Bronchial epithelial cell (primary cell): Measurements from ENCODE around the gene GNS. TPM values are rescaled to one million over a fixed set of nuclear protein-coding genes. Genes with fewer than 3 reads are reported as not detected.

Experiments used
- DNase-seq: peaks from one replicate; pipeline ENCODE4 v3.0.0-alpha.2; 2010; ENCODE audit warnings: low read depth
- FAIRE-seq: peaks from 2 replicates; lab custom pipeline; 2011; peaks lifted over from hg19 to GRCh38; lab: Jason Lieb, UNC
- H3K27me3 ChIP-seq: 2 replicates; pipeline ENCODE4 v1.5.1; 2011; ENCODE audit warnings: low read length; ENCODE audit not compliant: control insufficient read depth, insufficient read depth
- H3K36me3 ChIP-seq: 2 replicates; pipeline ENCODE4 v1.5.1; 2011; ENCODE audit warnings: low read length; ENCODE audit not compliant: control insufficient read depth, insufficient read depth
- H3K4me3 ChIP-seq: 2 replicates; pipeline ENCODE4 v1.5.1; 2011; ENCODE audit warnings: mild to moderate bottlenecking, low read depth, low read length, control low read depth
- total RNA-seq: library from RNA; depleted of rRNA; stranded (reverse); fragments of >200 nt; gene quantifications from 2 replicates; pipeline ENCODE4 v1.2.1, GENCODE V29; 2014
- TF ChIP-seq, protein P1 (sequence below): IDR thresholded peaks from 2 replicates; pipeline ENCODE4 v1.5.1; 2011; ENCODE audit warnings: mild to moderate bottlenecking, moderate library complexity, low read length, control low read depth, inconsistent platforms; ENCODE audit not compliant: insufficient read depth, severe bottlenecking

The GNS gene
- total RNA-seq, 1 donor from 2014 or later, result 99.0 TPM

DNA sequence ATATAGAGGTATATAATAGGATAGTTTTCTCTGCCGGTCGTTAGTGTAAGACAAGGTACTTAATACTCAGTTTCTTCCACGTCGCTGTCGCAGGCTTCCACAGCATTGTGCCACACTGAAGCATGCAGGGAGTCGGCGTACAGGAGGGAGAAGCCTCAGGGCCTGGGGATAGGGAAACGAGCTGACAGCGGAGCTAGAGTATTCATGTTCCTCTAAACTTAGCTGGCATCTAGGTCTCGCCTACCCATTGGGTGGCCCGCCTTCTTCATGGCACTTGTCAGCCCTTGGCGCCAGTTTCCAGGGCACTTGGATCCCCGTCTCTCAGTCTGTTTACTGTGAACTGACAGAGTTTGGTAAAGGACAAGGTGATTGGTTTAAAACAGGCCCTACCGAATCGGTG, 73.6 kb downstream of the GNS start:
- no peak for FAIRE-seq
- H3K36me3 ChIP-seq, result peaks cover 3% of the 10 kb centered on the region

GRCh38 chr12:64685050-64685449, 74.2 kb downstream of the GNS start:
- no peak for FAIRE-seq
- Histone ChIP-seq H3K4me3 (no peak overlapping the region), H3K36me3 (peaks cover 3% of the 10 kb centered on the region), H3K27me3 (no peaks in the 10 kb centered on the region)
- no peak for DNase-seq
- TF ChIP-seq, protein P1, sequence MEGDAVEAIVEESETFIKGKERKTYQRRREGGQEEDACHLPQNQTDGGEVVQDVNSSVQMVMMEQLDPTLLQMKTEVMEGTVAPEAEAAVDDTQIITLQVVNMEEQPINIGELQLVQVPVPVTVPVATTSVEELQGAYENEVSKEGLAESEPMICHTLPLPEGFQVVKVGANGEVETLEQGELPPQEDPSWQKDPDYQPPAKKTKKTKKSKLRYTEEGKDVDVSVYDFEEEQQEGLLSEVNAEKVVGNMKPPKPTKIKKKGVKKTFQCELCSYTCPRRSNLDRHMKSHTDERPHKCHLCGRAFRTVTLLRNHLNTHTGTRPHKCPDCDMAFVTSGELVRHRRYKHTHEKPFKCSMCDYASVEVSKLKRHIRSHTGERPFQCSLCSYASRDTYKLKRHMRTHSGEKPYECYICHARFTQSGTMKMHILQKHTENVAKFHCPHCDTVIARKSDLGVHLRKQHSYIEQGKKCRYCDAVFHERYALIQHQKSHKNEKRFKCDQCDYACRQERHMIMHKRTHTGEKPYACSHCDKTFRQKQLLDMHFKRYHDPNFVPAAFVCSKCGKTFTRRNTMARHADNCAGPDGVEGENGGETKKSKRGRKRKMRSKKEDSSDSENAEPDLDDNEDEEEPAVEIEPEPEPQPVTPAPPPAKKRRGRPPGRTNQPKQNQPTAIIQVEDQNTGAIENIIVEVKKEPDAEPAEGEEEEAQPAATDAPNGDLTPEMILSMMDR, result no peak

More for the DNA sequence above, 73.6 kb downstream of the GNS start:
- TF ChIP-seq, protein P1, result no peak
- Histone ChIP-seq H3K27me3 (no peaks in the 10 kb centered on the region), H3K4me3 (no peak overlapping the region)
- no peak for DNase-seq

DNA sequence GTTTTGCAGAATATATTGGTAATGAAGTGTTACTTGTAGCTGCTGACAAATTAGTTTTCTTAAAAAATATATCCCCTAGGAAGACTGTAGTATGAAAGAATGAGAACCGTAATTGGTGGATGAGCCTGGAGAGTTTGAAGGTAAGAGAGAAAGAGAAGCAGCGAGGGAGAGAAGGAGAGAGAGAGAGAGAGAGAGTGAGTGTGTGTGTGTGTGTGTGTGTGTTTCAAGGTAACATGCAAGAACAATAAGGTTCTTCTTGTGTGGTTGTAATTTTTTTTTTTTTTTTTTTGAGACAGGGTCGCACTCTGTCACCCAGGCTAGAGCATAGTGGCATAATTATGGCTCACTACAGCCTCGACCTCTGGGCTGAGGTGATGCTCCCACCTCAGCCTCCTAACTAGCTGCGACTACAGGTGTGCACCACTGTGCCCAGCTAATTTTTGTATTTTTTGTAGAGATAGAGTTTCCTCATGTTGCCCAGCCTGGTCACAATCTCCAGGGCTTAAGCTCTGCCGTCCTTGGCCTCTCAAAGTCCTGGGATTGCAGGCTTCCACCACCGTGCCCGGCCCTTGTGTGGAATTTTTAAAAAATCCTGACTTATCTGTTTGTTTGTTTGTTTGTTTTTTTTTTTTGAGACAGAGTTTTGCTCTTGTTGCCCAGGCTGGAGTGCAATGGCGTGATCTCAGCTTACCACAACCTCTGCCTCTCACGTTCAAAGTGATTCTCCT, 75.2 kb downstream of the GNS start:
- H3K36me3 ChIP-seq, result peaks cover 3% of the 10 kb centered on the region
- DNase-seq, result no peak
- TF ChIP-seq, protein P1, result no peak
- no peaks in the 10 kb centered on the region for H3K27me3 ChIP-seq
- no peak for FAIRE-seq
- no peak overlapping the region for H3K4me3 ChIP-seq

- H3K36me3 ChIP-seq, result peaks cover 3% of the 10 kb centered on the region
- H3K4me3 ChIP-seq, result no peak overlapping the region
- H3K27me3 ChIP-seq, result no peaks in the 10 kb centered on the region
- no peak for DNase-seq
- TF ChIP-seq, protein P1, result no peak
- no peak for FAIRE-seq
Observed at GRCh38 chr12:64682572-64683277, 76.5 kb downstream of the GNS start.

GRCh38 chr12:64681200-64682052, 77.8 kb downstream of the GNS start:
- no peak for FAIRE-seq
- peaks cover 3% of the 10 kb centered on the region for H3K36me3 ChIP-seq
- no peaks in the 10 kb centered on the region for H3K27me3 ChIP-seq
- TF ChIP-seq, protein P1, result no peak
- no peak for DNase-seq
- H3K4me3 ChIP-seq, result no peak overlapping the region
